H1 (cell line): ENCODE results near the gene STK39. TPM values are rescaled to one million over a fixed set of nuclear protein-coding genes. Genes with fewer than 3 reads are reported as not detected.

Experiments
- CTCF ChIA-PET: fragments of 300-600 bp; sonication (Branson Sonifier 250); formaldehyde crosslinking; loops from one replicate; lab custom pipeline; 2021; ENCODE audit not compliant: partially characterized antibody; lab: Charles Lee
- POLR2A ChIA-PET: fragments of 300-600 bp; sonication (Branson Sonifier 250); formaldehyde crosslinking; loops from one replicate; lab custom pipeline; 2021; ENCODE audit warnings: inconsistent platforms; ENCODE audit not compliant: partially characterized antibody; lab: Charles Lee
- DNase-seq, 2 experiments: peaks; one replicate each; pipeline versions ENCODE4 v3.0.0 to v3.0.0-alpha.2; 2010 to 2022; ENCODE audit warnings: low spot score in 2 of 2, low read depth in 1 of 2, mixed read lengths in 1 of 2
- FAIRE-seq: peaks from 2 replicates; lab custom pipeline; 2011; peaks lifted over from hg19 to GRCh38; lab: Jason Lieb, UNC
- H2AFZ ChIP-seq: 2 replicates; pipeline ENCODE4 v1.8.1; 2012; ENCODE audit warnings: low read length, inconsistent platforms
- H2AK5ac ChIP-seq: 2 replicates; pipeline ENCODE4 v1.6.1; 2013; ENCODE audit warnings: low read depth, low read length
- H2BK120ac ChIP-seq: replicated peaks from 2 replicates; pipeline ENCODE3; 2013; ENCODE audit warnings: low read depth, low read length, inconsistent platforms
- H2BK12ac ChIP-seq: 2 replicates; pipeline ENCODE4 v1.6.1; 2013; ENCODE audit warnings: low read depth, low read length
- H2BK15ac ChIP-seq: 2 replicates; pipeline ENCODE4 v1.6.1; 2013; ENCODE audit warnings: low read length
- H2BK20ac ChIP-seq: 2 replicates; pipeline ENCODE4 v1.6.1; 2013; ENCODE audit warnings: low read length
- H2BK5ac ChIP-seq: 2 replicates; pipeline ENCODE4 v1.6.1; 2013; ENCODE audit warnings: low read depth, low read length
- H3K14ac ChIP-seq: 2 replicates; pipeline ENCODE4 v1.6.1; 2013; ENCODE audit warnings: inconsistent platforms; ENCODE audit not compliant: insufficient read length
- H3K18ac ChIP-seq: 2 replicates; pipeline ENCODE4 v1.6.1; 2013; ENCODE audit warnings: low read length; ENCODE audit errors: extremely low read depth
- H3K23ac ChIP-seq: 2 replicates; pipeline ENCODE4 v1.6.1; 2013; ENCODE audit warnings: inconsistent platforms; ENCODE audit not compliant: insufficient read length
- H3K23me2 ChIP-seq: 2 replicates; pipeline ENCODE4 v1.6.1; 2013; ENCODE audit warnings: low read depth, low read length
- H3K27ac ChIP-seq: 2 replicates; pipeline ENCODE4 v1.6.1; 2011; ENCODE audit warnings: low read depth, low read length, inconsistent platforms
- H3K27me3 ChIP-seq, 4 experiments: replicated peaks in 1 of 4; 1 replicate in 1 of 4; 2 replicates in 3 of 4; pipeline versions ENCODE4 v1.6.1 to v1.8.1; 2011 to 2013; ENCODE audit warnings: low read length in 3 of 4, mild to moderate bottlenecking in 3 of 4, inconsistent platforms in 2 of 4, mixed read lengths in 2 of 4, moderate library complexity in 1 of 4; ENCODE audit not compliant: control insufficient read depth in 3 of 4, insufficient read depth in 3 of 4; ENCODE audit errors: extremely low read depth in 1 of 4
- H3K36me3 ChIP-seq, 4 experiments: 2 replicates each; pipeline versions ENCODE4 v1.6.1 to v1.8.1; 2011 to 2013; ENCODE audit warnings: mild to moderate bottlenecking in 4 of 4, low read length in 3 of 4, moderate library complexity in 2 of 4, control low read depth in 1 of 4, inconsistent platforms in 1 of 4; ENCODE audit not compliant: insufficient read depth in 4 of 4, control insufficient read depth in 2 of 4
- H3K4ac ChIP-seq: replicated peaks from 2 replicates; pipeline ENCODE3; 2013; ENCODE audit warnings: low read length, low read depth, mixed read lengths, inconsistent platforms; ENCODE audit not compliant: insufficient read length
- H3K4me1 ChIP-seq, 4 experiments: replicated peaks in 1 of 4; 1 replicate in 1 of 4; 2 replicates in 3 of 4; pipeline versions ENCODE4 v1.6.1 to v1.8.1; 2011 to 2013; ENCODE audit warnings: low read length in 3 of 4, inconsistent platforms in 2 of 4, mixed read lengths in 1 of 4; ENCODE audit not compliant: insufficient read depth in 4 of 4, control insufficient read depth in 3 of 4
- H3K4me2 ChIP-seq, 2 experiments: 2 replicates each; pipeline versions ENCODE4 v1.6.1 to v1.8.1; 2011 to 2013; ENCODE audit warnings: low read depth in 2 of 2, low read length in 2 of 2, control low read depth in 1 of 2, inconsistent platforms in 1 of 2, mild to moderate bottlenecking in 1 of 2; ENCODE audit not compliant: insufficient read depth in 1 of 2
- H3K4me3 ChIP-seq, 4 experiments: fragments of 200-600, 300-600 bp in 1 of 4; sonication (generic), shearing (Covaris generic), sonication (Bioruptor Twin) in 1 of 4; 2 replicates each; pipeline versions ENCODE4 v1.5.1 to v1.8.1; 2011 to 2016; ENCODE audit warnings: low read length in 4 of 4, low read depth in 3 of 4, control low read depth in 2 of 4, inconsistent platforms in 2 of 4, mild to moderate bottlenecking in 2 of 4, mixed read lengths in 1 of 4, moderate library complexity in 1 of 4; ENCODE audit not compliant: insufficient read depth in 2 of 4; ENCODE audit errors: extremely low read depth in 1 of 4
- H3K56ac ChIP-seq: replicated peaks from 2 replicates; pipeline ENCODE3; 2013; ENCODE audit warnings: low read depth, mild to moderate bottlenecking, mixed read lengths, low read length, inconsistent platforms; ENCODE audit not compliant: insufficient read length
- H3K79me1 ChIP-seq: 2 replicates; pipeline ENCODE4 v1.6.1; 2013; ENCODE audit warnings: low read depth, low read length, control low read depth
- H3K79me2 ChIP-seq, 2 experiments: 2 replicates each; pipeline versions ENCODE4 v1.6.1 to v1.8.1; 2012 to 2013; ENCODE audit warnings: low read length in 2 of 2, mild to moderate bottlenecking in 2 of 2, inconsistent platforms in 1 of 2; ENCODE audit not compliant: insufficient read depth in 2 of 2, control insufficient read depth in 1 of 2
- H3K9ac ChIP-seq, 4 experiments: replicated peaks in 1 of 4; 1 replicate in 1 of 4; 2 replicates in 3 of 4; pipeline versions ENCODE4 v1.6.1 to v1.8.1; 2011 to 2013; ENCODE audit warnings: low read depth in 3 of 4, low read length in 3 of 4, control low read depth in 2 of 4, mild to moderate bottlenecking in 2 of 4, moderate library complexity in 2 of 4, inconsistent platforms in 1 of 4; ENCODE audit errors: extremely low read depth in 1 of 4
- H3K9me3 ChIP-seq, 2 experiments: 2 replicates each; pipeline versions ENCODE4 v1.6.1 to v1.8.1; 2012 to 2013; ENCODE audit warnings: mild to moderate bottlenecking in 2 of 2, moderate library complexity in 2 of 2, control low read depth in 1 of 2, inconsistent platforms in 1 of 2, low read depth in 1 of 2, low read length in 1 of 2, mixed read lengths in 1 of 2; ENCODE audit not compliant: insufficient read depth in 2 of 2
- H4K20me1 ChIP-seq, 2 experiments: replicated peaks in 1 of 2; 2 replicates each; pipeline versions ENCODE3 to v1.8.1; 2011 to 2013; ENCODE audit warnings: inconsistent platforms in 2 of 2, low read length in 2 of 2, mild to moderate bottlenecking in 1 of 2; ENCODE audit not compliant: insufficient read depth in 2 of 2, control insufficient read depth in 1 of 2
- H4K5ac ChIP-seq: 2 replicates; pipeline ENCODE4 v1.6.1; 2013; ENCODE audit warnings: low read length, low read depth, mixed read lengths, inconsistent platforms; ENCODE audit not compliant: insufficient read length
- H4K8ac ChIP-seq: 2 replicates; pipeline ENCODE4 v1.8.0; 2013; ENCODE audit warnings: mild to moderate bottlenecking, moderate library complexity, low read length, inconsistent platforms; ENCODE audit not compliant: insufficient read depth; ENCODE audit errors: extremely low read depth
- H4K91ac ChIP-seq: replicated peaks from 2 replicates; pipeline ENCODE3; 2013; ENCODE audit warnings: low read length, mixed read lengths, inconsistent platforms; ENCODE audit not compliant: insufficient read length
- CBX5 ChIP-seq: fragments of 300-800, 300-1000 bp; sonication (generic); IDR thresholded peaks from 2 replicates; pipeline ENCODE4 v1.7.1; 2016; ENCODE audit warnings: antibody characterized with exemption, low read length, low read depth
- EGR1 ChIP-seq: IDR thresholded peaks from 2 replicates; pipeline ENCODE4 v1.6.1; 2011; ENCODE audit warnings: low read depth, low read length, borderline replicate concordance
- EZH2 ChIP-seq: fragments of 200-600 bp; sonication (generic); IDR thresholded peaks from 2 replicates; pipeline ENCODE4 v1.7.1; 2012; ENCODE audit warnings: low read depth, mild to moderate bottlenecking, moderate library complexity, low read length, inconsistent platforms; ENCODE audit not compliant: severe bottlenecking
- FOSL1 ChIP-seq: IDR thresholded peaks from 2 replicates; pipeline ENCODE4 v1.6.1; 2011; ENCODE audit warnings: mild to moderate bottlenecking, low read depth, low read length, moderate library complexity; ENCODE audit not compliant: insufficient read depth
- JUND ChIP-seq: IDR thresholded peaks from 2 replicates; pipeline ENCODE4 v1.6.1; 2011; ENCODE audit warnings: mild to moderate bottlenecking, improper control_type of control experiment, low read length
- MAFK ChIP-seq: IDR thresholded peaks from 2 replicates; pipeline ENCODE4 v1.6.1; 2012; ENCODE audit warnings: low read depth, mild to moderate bottlenecking, improper control_type of control experiment, low read length
- PHF8 ChIP-seq: fragments of 200-600 bp; sonication (generic); conservative IDR thresholded peaks from 2 replicates; pipeline ENCODE4 v1.7.1; 2012; ENCODE audit warnings: low read depth, mild to moderate bottlenecking, inconsistent platforms, low read length, moderate library complexity
- POLR2AphosphoS5 ChIP-seq: IDR thresholded peaks from 2 replicates; pipeline ENCODE4 v1.6.1; 2011; ENCODE audit warnings: low read depth, low read length
- RAD21 ChIP-seq, 2 experiments: IDR thresholded peaks in 1 of 2; conservative IDR thresholded peaks in 1 of 2; 2 replicates each; pipeline ENCODE4 v1.6.1; 2011; ENCODE audit warnings: low read depth in 2 of 2, low read length in 2 of 2, improper control_type of control experiment in 1 of 2, inconsistent platforms in 1 of 2, mild to moderate bottlenecking in 1 of 2, moderate library complexity in 1 of 2
- RBBP5 ChIP-seq: IDR thresholded peaks from 2 replicates; pipeline ENCODE4 v1.7.1; 2012; ENCODE audit warnings: low read depth, mild to moderate bottlenecking, inconsistent platforms, low read length, moderate library complexity, borderline replicate concordance
- SAP30 ChIP-seq: fragments of 300-600 bp; sonication (generic); IDR thresholded peaks from 2 replicates; pipeline ENCODE4 v1.7.1; 2012; ENCODE audit warnings: low read length, moderate library complexity, mild to moderate bottlenecking, inconsistent platforms; ENCODE audit not compliant: insufficient read depth, insufficient replicate concordance
- TAF1 ChIP-seq: IDR thresholded peaks from 2 replicates; pipeline ENCODE4 v1.6.1; 2011; ENCODE audit warnings: mild to moderate bottlenecking, low read depth, low read length
- WGBS, 2 experiments: shearing (Covaris generic) in 1 of 2; methylation state at CpG; one replicate each; pipeline versions ENCODE4 v1.1.6 to v1.1.7; 2013 to 2015; ENCODE audit warnings: low lambda C conversion rate in 2 of 2, mixed read lengths in 2 of 2, inconsistent platforms in 1 of 2, low coverage in 1 of 2, missing lambda C conversion rate in 1 of 2; ENCODE audit not compliant: insufficient replicate concordance in 2 of 2, insufficient coverage in 1 of 2, insufficient read length in 1 of 2; ENCODE audit errors: extremely low coverage in 1 of 2, missing lambda C conversion rate in 1 of 2; 5-methylcytosine and 5-hydroxymethylcytosine counted together
- polyA plus RNA-seq, 7 experiments: library from polyadenylated mRNA; depleted of rRNA in 3 of 7; stranded (reverse) in 5 of 7; unstranded in 2 of 7; fragments of >200 nt in 5 of 7; fragments of 200-250 nt in 2 of 7; gene quantifications; 1 replicate in 5 of 7; 2 replicates in 1 of 7; 4 replicates in 1 of 7; pipeline versions ENCODE4 v1.2.1 to v1.2.3, GENCODE V29; 2011 to 2013; ENCODE audit warnings: missing spikeins in 2 of 7, mixed read lengths in 2 of 7
- total RNA-seq: library from RNA; stranded (reverse); fragmentation: NEBNext Ultra II Directional; extraction: Animal tissue kit (Norgen Biotek cat#: 25700); gene quantifications from 2 replicates; pipeline ENCODE4 v1.2.1, GENCODE V29; 2021

The STK39 gene
- total and polyA plus RNA-seq, 2 of the 8 experiments (the other 6 are each of a cell fraction or from before 2014, with no cell fraction given) = 13.7 to 23.8 TPM

DNA sequence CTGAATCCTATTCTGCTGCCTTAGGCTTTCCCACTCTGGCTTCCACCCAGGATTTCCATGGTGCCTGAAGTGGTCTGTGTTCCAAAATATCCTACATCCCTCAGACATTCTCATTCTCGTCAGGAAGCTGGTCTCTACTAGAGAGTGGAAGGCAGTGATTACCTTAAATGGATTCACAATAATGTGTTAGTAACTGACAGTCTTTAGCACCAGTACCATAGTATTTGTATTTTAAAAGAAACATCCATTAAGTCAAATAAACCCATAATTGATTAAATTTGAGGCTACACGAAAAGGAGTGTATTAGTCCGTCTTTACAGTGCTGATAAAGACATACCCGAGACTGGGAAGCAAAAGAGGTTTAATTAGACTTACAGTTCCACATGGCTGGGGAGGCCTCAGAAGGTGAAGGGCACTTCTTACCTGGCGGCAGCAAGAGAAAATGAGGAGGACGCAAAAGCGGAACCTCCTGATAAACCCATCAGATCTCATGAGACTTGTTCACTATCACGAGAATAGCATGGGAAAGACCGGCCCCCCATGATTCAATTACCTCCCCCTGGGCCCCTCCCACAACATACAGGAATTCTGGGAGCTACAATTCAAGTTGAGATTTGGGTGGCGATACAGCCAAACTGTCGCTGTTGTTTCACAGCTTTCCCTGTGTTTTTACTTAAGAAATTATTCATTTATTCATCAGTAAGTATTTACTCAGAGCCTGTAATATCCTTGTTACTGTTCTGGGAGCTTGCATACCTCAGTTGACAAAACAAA is 306.5 kb downstream of the STK39 start:
- Histone ChIP-seq H4K20me1 (no peaks in the 10 kb centered on the region), H3K79me2 (no peaks in the 10 kb centered on the region), H3K9me3 (no peaks in the 10 kb centered on the region), H3K56ac (no peak overlapping the region), H3K27ac (no peak overlapping the region), H3K4me1 (peaks cover 0 to 1% (median 0%) of the 10 kb centered on the region in 4 experiments; a peak in 3 of 7 replicates), H3K27me3 (no peaks in the 10 kb centered on the region), H2BK5ac (no peak overlapping the region), H2AK5ac (no peak overlapping the region), H4K91ac (no peak overlapping the region), H3K79me1 (no peaks in the 10 kb centered on the region), H3K4me3 (no peak overlapping the region), H4K5ac (no peak overlapping the region), H2AFZ (no peak overlapping the region), H3K23me2 (no peaks in the 10 kb centered on the region), H2BK15ac (no peak overlapping the region), H3K14ac (no peak overlapping the region), H2BK12ac (no peak overlapping the region), H3K18ac (no peak overlapping the region), H4K8ac (no peak overlapping the region), H3K9ac (no peak overlapping the region), H3K36me3 (no peaks in the 10 kb centered on the region), H3K4me2 (no peak overlapping the region), H3K4ac (no peak overlapping the region), H2BK120ac (no peak overlapping the region), H3K23ac (no peak overlapping the region), H2BK20ac (no peak overlapping the region)
- POLR2A ChIA-PET = interaction anchor here (0.6 kb wide), 1 partner anchor 851 kb away, joined by 3 read pairs; no protein-coding TSS in a partner anchor
- CTCF ChIA-PET = interaction anchor here (0.8 to 1.4 kb wide), 5 partner anchors 15 to 194 kb away, joined by 3 read pairs; no protein-coding TSS in a partner anchor
- TF ChIP-seq FOSL1 = no peak
- no peak for TF ChIP-seq POLR2AphosphoS5
- no peak for TF ChIP-seq RBBP5
- TF ChIP-seq EZH2 = no peak
- no peak for TF ChIP-seq JUND
- TF ChIP-seq CBX5 = no peak
- TF ChIP-seq MAFK = no peak
- TF ChIP-seq SAP30 = no peak
- TF ChIP-seq PHF8 = no peak
- no peak for TF ChIP-seq EGR1
- TF ChIP-seq TAF1 = no peak
- no peak for TF ChIP-seq RAD21 (IDR thresholded peaks at IDR 0.05 in 1 of 2, conservative IDR thresholded peaks at IDR 0.05 in 1 of 2; ENCODE audit: low read depth in 2 of 2, low read length in 2 of 2)
- no peak for FAIRE-seq
- WGBS, 2 experiments = 92% methylated on average over 11 of the region's 11 CpGs; no CpG with 5 or more reads in 1 of the 2 experiments
- no peak for DNase-seq
